ENCODE data around the gene RNFT2.
A peak's percentile ranks its signal among the peaks of the same experiment; 100 is the strongest.

Gene RNFT2

DNA sequence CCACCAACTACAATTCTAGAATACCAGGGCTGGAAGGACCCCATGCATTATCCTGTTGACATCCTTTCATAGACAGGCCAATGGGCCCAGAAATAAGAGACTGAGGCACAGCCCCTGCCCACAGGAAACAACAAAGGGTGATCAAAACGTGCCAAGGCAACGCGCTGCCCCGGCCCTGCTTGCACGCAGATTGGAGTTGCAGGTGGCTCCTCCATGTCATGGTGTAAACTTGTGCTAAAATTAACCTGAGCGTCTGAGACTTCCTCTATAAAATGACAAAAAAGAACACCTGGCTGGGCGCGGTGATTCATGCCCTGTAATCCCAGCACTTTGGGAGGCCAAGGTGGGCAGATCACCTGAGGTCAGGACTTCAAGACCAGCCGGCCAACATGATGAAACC is 30.4 kb upstream of the RNFT2 start:
- DNase-seq, result no peak
- no peak overlapping the region for H3K4me3 ChIP-seq (ENCODE audit: low read depth, low read length)
- H3K36me3 ChIP-seq, result no peaks in the 10 kb centered on the region
- TF ChIP-seq CTCF (IDR thresholded peaks at IDR 0.05; ENCODE audit: low read depth, low read length), result no peak
- H3K9me3 ChIP-seq, result no peaks in the 10 kb centered on the region
- peaks cover 10% of the 10 kb centered on the region for H3K4me1 ChIP-seq
- H3K27me3 ChIP-seq, result peaks cover 2% of the 10 kb centered on the region; the same call in 1 of the 2 replicates

DNA sequence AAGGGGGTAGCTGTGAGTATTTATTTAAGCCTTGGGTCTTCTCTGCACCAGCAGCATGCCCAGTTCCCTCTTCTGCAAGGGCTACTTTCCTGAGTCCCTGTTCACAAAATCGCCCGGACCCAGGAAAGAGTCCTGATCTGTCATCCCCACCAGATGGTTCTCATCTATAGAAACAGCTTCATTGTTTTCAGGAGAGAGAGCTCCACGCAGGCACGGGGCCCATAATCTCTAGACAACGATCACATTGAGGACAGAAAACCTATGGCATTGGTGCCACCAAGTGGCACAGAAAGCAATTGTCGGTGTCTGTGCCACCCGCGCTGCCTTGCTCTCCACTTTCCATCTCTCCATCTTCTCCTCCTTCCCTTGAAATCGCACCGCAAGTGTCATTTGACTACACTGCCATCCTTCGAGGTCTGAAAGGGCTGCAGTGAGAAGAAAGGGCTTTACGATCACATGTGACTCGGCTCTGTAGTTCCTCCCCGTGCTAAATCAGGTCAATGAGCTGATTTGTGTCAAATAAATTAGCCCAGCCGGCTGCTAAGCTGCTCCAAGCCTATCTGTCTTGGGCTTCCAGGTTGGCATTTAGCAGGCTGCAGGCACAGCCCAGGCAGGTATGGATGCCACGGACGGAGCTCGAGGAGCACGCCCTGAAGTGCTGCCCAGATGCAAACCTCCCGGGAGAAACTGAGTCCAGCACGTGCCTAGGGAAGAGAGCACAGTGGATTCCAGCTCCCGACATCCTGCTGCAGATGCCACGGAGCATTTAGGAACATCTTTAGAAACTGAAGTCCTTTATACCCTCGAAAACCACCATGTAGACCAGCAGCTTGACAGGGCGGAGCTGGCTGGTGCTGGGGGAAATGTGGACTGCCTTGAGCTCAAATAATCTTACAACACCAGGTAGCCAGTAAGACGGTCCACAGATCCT is 29.0 kb upstream of the RNFT2 start:
- Histone ChIP-seq H3K36me3 (no peaks in the 10 kb centered on the region), H3K27me3 (peaks cover 2% of the 10 kb centered on the region; the same call in 1 of the 2 replicates), H3K9me3 (no peaks in the 10 kb centered on the region), H3K4me3 (ENCODE audit: low read depth, low read length) (peak overlapping the region; percentile 49), H3K4me1 (peaks cover 16% of the 10 kb centered on the region)
- TF ChIP-seq CTCF (IDR thresholded peaks at IDR 0.05; ENCODE audit: low read depth, low read length), result peak; percentile 65
- peak; percentile 60 for DNase-seq

DNA sequence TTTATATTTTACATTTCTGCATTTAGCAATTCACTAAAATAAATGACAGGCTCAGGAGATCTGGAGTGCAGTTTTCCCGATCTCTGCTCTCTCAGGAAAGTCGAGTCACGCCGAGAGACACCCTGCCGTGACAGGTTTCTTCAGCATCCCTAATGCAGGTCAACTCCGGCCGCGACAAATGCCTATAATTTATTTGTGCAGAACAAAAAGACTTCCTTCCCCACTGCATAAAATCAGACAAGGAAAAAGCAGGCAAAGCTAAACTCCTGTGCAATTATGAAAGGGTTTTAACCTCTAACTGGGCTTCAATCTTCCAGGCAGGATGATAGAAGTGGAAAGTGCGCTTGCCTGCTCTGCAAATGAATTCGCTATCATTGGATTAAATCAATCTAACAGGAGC is 28.3 kb upstream of the RNFT2 start:
- H3K36me3 ChIP-seq, result no peaks in the 10 kb centered on the region
- H3K4me1 ChIP-seq, result peaks cover 16% of the 10 kb centered on the region
- peaks cover 2% of the 10 kb centered on the region; the same call in 1 of the 2 replicates for H3K27me3 ChIP-seq
- no peak for TF ChIP-seq CTCF (IDR thresholded peaks at IDR 0.05; ENCODE audit: low read depth, low read length)
- no peak for DNase-seq
- H3K9me3 ChIP-seq, result no peaks in the 10 kb centered on the region
- H3K4me3 ChIP-seq (ENCODE audit: low read depth, low read length), result peak overlapping the region; percentile 49

- Histone ChIP-seq H3K4me1 (peaks cover 16% of the 10 kb centered on the region), H3K27me3 (peaks cover 2% of the 10 kb centered on the region; the same call in 1 of the 2 replicates), H3K4me3 (ENCODE audit: low read depth, low read length) (peak overlapping the region; percentile 49), H3K9me3 (no peaks in the 10 kb centered on the region), H3K36me3 (no peaks in the 10 kb centered on the region)
- no peak for DNase-seq
- no peak for TF ChIP-seq CTCF (IDR thresholded peaks at IDR 0.05; ENCODE audit: low read depth, low read length)
These were observed 27.6 kb upstream of the RNFT2 start for GRCh38 chr12:116710370-116711150.

- Histone ChIP-seq H3K9me3 (no peaks in the 10 kb centered on the region), H3K4me3 (ENCODE audit: low read depth, low read length) (no peak overlapping the region), H3K36me3 (no peaks in the 10 kb centered on the region), H3K4me1 (peaks cover 16% of the 10 kb centered on the region), H3K27me3 (peaks cover 2% of the 10 kb centered on the region; the same call in 1 of the 2 replicates)
- no peak for TF ChIP-seq CTCF (IDR thresholded peaks at IDR 0.05; ENCODE audit: low read depth, low read length)
- peak; percentile 47 for DNase-seq
These were observed 25.4 kb upstream of the RNFT2 start for GRCh38 chr12:116712458-116713303.

Data from BE2C (cell line).